ENCODE results near the gene FRAT2. TPM values are rescaled to one million over a fixed set of nuclear protein-coding genes. Genes with fewer than 3 reads are reported as not detected.
"Not testable (repeated sequence)": the region's sequence is repeated elsewhere in the genome, so short reads cannot be mapped to it uniquely, and the experiment has no call there.

Gene FRAT2
- total RNA-seq, 1 experiment from 2014 or later = 29.1 TPM

DNA sequence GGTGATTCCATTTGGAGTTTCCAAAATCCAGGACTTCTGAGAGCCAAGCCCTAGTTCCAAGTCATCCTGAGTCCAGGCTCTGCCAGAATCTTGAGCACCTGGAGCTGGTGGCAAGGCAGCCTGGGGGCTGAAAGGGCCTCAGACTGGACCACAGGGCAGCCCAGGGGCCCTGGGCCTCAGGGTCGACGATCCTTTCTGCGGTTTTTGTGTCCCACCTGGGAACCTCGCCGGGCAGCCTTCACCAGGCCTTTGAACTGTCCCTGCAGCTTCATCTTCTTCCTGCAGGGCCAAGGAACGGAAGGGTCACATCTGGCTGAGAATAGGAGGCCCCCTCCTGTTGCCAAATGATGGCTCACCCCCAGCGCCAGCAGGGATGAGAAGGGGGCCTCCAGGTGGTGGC lies 22.4 kb upstream of the FRAT2 start:
- no peak for DNase-seq (ENCODE audit: low spot score)

DNA sequence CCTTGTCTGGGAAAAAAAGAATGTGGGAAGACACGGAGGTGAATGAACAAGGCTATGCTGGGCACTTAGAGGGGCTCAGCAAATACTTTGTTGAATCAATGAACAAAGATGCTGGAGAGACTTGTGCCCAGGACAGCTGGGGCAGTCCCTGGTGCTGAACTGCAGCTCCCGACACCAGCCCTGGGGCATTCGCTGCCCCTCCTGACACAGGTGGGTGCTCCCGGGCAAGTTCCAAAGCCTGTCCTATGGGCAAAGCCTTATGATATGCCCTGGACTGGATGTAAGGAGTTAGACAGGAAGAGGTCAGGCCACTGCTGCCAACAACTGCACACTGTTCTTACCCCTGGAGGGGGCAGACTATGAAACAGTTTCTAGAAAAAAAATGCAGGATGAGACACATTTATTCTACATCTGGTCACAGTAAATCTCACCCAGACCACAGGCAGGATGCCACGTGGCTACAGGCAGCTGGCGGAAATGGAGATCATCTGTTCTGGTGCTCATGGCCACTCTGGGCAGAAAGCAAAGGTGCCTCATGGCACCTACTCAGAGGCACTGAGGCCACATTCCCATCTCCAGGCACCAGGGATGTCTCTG lies 21.9 kb upstream of the FRAT2 start:
- DNase-seq (ENCODE audit: low spot score) = no peak

DNA sequence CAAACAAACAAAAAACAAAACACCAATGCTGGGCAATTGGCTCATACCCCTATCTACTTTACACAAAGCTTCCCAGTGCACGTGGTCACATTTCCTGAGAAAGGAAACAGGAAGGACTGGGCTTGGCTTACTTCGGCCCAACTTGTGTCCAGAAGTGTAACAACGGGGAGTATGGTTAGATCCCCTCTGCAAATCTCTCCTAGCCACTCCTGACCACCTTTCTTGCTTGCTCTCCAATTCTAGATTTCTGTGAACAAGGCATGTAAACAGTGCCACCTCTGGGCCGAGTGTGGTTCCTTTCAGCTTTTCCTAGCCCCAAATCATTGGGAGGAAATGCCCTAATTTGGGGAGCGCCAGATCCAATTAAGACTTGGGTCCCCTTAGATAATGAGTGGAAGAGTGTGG lies 21.0 kb upstream of the FRAT2 start:
- DNase-seq (ENCODE audit: low spot score) = peak; percentile 12

DNA sequence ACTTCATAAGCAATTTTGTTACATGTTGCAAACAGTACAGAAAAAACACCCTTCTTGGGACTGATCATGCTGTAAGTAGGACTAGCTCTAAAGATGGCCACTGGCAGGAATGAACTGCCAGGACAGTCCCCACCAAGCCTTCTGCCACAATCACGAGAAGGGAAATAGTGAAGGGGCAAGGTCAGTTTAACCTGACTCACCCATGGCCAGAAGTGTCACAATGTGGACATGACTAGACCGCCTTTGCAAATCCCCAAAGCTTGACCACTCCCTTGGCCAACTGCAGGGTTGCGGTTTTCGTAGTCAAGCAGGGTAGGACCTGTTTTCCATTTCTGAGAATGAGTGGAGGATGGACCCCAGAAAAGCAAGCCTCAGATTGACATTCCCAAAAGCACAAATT lies 19.4 kb upstream of the FRAT2 start:
- DNase-seq (ENCODE audit: low spot score) = no peak

DNA sequence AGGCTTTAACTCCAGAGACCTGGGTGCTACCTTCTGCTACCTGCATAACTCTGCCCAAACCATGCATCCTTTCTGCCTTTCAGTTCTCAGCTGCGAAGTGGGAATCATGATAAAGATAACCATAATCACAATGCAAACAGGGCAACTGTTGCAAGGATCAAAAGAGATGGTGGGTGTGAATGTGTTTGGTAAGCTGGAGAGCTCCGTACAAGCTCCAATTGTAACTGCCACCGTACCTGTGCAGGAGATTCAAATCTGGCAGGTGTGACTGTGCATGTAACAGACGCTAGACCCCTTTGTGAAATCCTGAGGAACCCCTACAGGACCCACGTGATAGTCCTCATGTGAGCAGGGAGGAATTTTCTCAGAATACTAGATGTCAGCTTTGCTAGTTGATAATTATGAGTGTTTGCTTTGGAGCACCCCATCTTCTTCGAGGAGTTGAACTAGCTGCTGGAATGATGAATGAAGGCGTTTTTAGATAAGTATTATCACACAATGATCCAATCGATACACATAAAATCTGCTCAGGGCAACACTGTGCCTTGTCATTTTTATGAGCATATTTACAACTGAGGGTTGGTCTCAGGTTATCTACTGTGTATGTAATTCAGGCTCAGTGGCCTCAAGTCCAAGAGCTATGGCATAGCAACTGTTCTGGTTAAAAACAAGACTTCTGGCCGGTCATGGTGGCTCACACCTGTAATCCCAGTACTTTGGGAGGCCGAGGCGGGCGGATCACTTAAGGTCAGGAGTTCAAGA lies 15.4 kb upstream of the FRAT2 start:
- no peak for DNase-seq (ENCODE audit: low spot score)

DNA sequence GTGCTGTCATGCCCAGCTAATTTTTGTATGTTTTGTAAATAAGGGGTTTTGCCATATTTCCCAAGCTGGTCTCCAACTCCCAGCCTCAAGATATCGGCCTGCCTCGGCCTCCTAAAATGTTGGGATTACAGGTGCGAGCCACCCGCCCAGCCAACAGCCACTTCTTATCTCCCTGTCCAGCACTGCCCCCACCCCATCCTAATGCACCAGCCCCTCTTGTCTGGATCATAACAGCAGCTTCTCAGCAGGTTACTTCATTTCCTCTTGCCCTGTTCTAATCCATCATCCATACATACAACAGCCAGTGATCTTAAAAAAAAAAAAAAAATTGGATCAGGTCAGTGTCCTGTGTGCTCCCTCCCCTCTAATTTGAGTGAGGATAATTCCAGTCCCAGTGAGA lies 12.8 kb upstream of the FRAT2 start:
- DNase-seq (ENCODE audit: low spot score) = no peak

DNA sequence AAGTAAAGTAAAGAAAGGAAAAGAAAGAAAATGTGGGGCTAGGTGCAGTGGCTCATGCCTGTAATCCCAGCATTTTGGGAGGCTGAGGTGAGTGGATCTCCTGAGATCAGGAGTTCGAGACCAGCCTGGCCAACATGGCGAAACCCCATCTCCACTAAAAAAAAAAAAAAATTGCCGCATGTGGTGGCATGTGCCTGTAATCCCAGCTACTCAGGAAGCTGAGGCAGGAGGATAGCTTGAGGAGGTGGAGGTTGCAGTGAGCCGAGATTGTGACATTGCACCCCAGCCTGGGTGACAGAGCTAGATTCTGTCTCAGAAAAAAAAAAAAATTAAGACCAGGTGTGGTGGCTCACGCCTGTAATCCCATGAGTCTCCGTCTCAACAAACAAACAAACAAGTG lies 9.1 kb upstream of the FRAT2 start:
- DNase-seq (ENCODE audit: low spot score) = not testable (repeated sequence)

DNA sequence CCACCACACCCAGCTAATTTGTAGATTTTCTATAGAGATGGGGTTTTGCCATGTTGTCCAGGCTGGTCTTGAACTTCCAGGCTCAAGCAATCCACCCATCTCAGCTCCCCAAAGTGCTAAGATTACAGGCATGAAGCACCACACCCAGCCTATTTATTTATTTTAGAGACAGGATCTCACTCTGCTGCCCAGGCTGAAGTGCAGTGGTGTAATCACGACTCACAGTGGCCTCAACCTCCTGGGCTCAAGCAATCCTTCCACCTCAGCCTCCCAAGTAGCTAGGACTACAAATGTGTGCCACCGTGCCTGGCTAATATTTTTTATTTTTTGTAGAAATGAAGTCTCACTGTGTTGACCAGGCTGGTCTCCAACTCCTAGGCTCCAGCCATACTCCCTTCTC lies 6.9 kb upstream of the FRAT2 start:
- DNase-seq (ENCODE audit: low spot score) = no peak

DNA sequence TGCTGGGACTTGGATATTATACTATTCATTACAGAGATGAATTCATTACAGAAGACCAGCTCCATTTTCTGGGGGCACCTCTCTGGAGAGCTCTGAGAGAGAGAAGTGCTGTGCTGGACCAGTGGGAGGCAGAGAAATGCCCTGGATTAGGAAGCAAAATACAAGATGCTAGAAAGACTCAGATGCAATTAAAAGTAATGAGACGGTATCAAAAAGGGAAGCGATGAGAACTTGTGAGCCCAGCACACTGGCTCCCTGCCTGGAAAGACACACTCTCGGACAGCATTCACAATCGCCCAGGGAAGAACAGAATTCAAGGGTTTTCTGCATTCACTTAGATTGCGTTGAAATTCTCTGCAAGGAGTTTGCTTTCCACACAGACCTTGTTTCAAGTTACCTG lies 3.5 kb upstream of the FRAT2 start:
- no peak for DNase-seq (ENCODE audit: low spot score)

DNA sequence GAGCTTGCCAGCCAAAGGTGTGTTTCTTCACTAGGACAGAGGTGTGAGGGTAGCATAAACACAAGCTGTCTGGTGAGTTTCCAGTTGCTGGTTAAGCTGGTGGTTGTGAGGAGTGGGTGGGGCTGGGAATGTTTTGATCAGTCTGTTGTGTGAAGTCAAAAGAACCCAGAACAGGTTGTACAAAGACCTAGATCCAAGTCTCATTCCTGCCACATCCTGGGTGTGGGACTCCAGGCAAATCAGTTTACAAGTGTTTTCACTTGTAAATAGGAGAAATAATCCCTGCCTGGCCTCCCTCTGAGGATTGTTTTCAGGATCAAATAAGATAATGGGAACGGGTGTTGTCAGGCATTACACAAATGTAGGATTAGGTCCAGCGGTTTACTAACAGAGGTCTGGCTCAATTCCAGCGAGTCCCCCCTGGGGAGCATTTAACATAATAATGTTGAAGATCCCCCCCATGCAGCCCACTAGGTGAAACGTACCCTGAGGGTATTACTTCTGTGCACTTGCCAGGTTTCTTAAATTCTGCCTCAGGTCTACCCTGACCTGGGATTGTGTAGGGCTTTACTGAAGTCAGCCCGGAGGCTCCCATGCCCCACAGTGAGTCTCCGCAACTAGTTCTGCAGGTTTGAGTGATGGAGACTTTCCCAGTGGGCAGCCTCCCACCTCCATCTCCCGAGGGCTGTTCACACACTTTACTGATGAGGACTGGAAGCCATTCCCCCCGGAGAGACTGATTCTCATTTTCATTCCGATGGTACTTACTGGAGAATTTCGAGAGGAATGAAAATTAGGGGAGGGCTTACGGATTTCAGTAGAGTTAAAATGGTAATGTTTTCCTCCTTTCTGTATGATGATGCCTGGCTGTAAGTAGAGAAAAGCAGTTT lies 2.7 kb upstream of the FRAT2 start:
- DNase-seq (ENCODE audit: low spot score) = peak; percentile 77

DNA sequence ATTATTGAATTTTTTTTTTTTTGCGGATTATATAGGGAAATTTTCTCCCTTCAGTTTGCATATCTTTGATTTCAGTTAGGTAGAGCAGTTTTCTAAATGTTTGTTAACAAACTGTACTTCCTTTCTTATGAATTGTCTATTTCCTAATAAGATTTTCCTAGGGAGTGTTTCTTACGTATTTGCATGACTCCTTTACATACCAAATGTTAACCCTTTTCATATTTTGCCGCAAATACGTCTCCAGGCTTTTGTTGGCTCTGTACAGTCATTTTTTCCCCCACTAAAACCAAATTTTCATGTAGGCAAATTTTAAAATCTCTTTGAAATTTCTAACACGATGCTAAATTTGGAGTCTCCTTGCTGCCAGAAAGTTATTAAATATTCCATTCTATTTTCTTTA lies 1.9 kb upstream of the FRAT2 start:
- no peak for DNase-seq (ENCODE audit: low spot score)

DNA sequence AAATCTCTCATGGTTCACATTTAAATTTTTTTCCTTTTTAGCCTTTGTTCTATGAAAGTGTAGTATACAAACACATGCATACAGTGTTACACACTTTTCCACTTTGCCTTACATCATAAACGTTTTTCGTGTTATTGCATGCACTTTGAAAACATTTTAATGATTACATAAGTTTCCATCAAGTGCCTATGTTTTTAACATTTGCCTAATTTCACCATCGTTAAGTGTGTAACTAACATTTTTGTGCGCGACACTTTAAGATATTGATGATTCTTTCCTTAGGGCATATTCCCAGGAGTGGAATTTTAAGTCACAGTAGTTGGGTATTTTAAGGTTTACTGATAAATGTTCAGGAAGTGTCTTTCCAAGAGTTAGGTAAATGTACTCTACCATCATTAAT lies 1.5 kb upstream of the FRAT2 start:
- no peak for DNase-seq (ENCODE audit: low spot score)

DNA sequence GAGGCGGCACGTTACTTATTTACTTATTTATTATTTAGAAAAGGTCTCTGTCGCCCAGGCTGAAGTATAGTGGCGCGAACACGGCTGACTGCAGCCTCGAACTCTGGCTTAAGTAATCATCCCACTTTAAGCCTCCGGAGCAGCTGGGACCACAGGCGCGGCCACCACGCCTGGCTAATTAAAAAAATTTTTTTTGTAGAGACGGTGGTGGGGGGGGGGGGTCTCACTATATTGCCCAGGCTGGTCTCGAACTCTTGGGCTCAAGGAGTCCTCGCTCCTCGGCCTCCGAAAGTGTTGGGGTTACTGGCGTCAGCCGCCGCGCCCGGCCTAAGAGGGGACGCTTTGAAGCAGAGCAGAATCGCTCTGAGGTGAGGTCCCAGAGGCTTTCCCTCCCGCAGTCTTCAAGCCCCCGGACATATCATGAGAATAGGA lies 675 bp upstream of the FRAT2 start:
- no peak for DNase-seq (ENCODE audit: low spot score)

DNA sequence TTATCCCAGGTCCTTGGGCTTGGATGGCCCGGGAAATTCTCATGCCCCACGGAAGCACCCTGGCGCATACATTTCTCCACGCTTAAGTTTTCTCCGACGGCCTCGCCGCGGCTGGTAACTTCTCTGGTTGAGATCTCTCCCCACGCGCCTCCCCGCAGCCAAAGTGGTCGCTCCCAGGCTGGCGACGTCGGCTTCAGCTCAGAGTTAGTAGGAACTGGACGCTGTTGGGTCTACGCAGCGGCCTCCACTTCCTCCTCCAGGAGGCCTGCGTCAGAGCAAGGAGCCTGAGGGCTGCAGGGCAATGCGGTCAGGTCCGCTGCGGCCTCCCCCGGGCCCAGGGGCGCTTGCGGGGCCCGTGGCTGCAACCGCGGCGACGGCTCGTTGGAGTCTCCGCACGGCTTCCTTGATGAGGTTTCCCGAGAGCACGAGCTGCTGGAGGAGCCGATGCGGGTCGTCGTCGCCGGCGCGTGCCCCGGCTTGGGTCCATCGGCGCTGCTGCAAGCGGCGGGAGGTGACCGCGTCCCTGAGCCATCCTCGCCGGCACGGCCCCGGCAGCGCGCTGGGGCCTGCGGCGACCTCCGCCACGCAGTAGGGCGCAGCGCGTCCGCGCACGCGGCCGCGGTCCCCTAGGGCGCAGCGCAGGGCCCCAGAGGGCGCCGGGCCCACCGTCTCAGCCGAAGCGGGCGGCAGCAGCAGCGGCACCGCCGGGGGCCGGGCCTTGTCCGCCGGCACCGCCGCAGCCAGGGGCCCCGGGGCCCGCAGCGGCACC lies 744 bp downstream of the FRAT2 start:
- peak; percentile 53 for DNase-seq (ENCODE audit: low spot score)

DNA sequence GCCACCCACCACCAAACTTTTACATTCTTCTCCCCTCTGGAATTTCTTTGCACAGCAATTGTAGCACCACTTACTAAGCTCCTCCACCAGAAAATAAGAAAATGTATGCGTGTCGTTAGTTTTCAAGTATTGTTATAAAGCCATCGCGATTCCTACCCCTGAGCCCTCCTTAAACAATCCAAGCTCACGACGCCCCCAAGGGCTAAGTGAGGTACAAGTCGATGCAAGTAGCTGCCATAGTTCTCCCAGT lies 1.3 kb downstream of the FRAT2 start:
- DNase-seq (ENCODE audit: low spot score) = peak; percentile 66

DNA sequence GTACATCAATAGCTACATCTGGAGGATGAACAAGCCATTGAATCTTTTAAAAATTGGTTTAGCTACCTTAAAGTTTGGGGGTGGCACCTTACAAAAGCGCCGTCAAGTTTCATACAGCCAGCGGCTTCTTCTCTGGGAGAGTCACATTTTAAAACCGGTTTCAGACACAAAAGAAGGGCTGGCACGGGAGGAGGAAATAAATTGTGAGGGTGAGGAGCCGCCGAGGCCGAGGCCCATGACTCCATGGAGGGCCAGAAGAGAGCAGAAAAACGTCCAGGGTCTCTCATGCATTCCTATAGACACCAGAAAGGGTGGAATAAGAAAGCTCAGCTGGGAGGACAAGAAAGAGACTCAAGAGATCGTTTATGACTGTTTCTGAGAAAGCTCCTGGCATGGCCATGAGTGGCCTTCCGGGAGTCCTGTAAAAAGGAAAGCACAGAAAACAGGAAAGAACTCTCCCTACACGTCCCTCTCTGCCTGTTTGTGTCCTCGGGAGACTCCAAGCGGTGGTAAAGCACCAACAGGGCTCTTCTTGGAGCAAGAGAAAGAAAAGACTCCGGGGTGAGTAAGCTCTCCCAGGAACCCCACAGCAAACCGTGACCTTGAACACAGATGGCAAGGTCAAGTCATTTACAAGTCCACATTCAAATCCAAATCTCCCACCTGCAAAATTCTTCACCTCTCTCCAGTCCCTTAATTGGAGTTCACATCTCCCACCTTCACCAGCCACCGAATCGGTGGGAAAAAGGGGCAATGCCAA lies 1.8 kb downstream of the FRAT2 start:
- peak; percentile 78 for DNase-seq (ENCODE audit: low spot score)

DNA sequence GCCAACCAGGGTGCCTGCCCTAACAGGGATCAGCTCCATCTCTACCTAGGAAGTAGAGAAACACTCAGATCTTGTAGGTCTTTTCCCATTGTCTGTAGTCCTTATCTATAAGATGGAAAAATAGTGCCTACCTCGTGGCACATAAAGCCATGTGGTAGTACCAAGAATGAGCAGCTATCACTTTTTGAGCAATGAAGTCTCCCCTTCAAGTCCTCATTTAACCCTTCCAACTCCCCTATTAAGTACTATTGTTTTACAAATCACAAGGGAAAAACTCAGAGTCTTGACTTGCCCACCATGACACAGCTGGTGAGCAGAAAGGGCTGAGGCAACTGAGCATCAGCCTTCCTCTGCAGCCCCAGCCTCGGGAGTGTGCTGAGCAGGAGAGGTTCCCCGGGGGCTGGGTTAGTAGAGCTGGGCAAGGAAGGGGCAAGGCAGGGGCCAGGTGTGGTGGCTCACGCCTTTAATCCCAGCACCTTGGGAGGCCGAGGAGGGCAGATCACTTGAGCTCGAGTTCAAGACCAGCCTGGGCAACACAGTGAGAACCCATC lies 3.3 kb downstream of the FRAT2 start:
- no peak for DNase-seq (ENCODE audit: low spot score)

DNA sequence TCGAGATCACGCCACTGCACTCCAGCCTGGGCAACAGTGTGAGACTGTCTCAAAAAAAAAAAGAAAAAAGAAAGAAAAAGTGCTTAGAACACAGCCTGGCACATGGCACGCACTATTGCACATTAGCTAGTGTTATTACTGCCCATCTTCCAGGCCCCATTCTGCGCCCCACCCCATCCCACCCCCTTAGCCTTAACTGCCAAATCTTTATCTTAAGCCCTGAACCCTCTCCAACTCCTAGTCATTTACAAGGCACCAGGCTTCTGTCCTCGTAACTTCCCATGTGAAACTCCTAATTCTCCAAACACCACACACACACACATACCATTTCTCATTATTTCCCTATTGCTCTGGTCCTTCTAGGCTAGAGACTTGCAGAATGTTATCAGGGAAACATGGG lies 4.8 kb downstream of the FRAT2 start:
- DNase-seq (ENCODE audit: low spot score) = no peak

DNA sequence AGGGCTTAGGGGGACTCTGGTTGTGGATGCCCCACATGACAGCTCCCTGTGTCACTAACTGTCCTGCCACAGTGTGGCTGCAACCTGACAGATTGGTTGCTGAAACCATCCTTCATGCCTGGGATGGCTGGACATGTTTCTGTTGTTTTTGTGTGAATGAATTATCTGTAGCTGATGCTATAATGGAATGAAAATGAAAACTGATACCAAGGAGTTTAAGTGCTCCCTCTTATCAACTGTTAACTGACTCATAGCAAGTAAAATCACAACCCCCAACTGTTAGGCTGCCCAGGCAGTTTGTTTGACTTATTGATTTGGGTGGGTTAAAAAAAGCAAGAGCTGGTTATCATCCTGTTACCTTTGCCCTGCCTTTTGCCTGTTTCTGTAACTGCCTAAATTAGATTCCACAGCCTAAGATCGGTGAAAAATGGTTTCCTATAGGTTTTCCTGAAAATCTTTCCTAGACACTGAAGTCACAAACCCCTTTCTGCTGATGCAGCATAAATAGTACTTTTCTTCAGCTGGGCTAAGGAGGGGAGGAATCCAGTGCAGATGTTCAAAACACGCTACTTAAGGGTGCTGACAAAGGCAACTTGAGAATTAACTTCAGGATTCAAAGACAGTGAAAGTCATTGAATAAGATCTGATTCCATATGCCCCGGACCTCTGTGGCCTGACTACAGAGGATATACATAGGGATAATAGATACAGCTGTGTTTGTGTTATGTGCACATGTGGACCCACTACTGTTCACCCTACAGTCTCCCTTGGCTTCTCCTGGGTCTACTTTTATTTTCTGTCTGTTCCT lies 5.7 kb downstream of the FRAT2 start:
- DNase-seq (ENCODE audit: low spot score) = no peak
